Tibial artery (tissue), 4 donors: ENCODE results near the gene EXOSC7.

ENCODE experiments used
- DNase-seq, 2 donors: peaks; one replicate each; pipeline ENCODE4 v3.0.0-alpha.2; 2019
- H3K27ac ChIP-seq, 2 donors: fragments of 200-600 bp; sonication (generic) in 1 of 2; 1 replicate in 1 of 2; 2 replicates in 1 of 2; pipeline ENCODE4 v1.5.1; 2018 to 2019; ENCODE audit warnings: mild to moderate bottlenecking in 1 of 2
- H3K27me3 ChIP-seq, 2 donors: fragments of 200-600 bp; sonication (generic) in 1 of 2; one replicate each; pipeline versions ENCODE4 v1.5.1 to v1.6.0; 2016 to 2019
- H3K36me3 ChIP-seq, 3 donors: fragments of 200-600 bp; sonication (generic) in 2 of 3; one replicate each; pipeline ENCODE4 v1.5.1; 2016 to 2019; ENCODE audit warnings: mild to moderate bottlenecking in 2 of 3
- H3K4me1 ChIP-seq, 4 donors: fragments of 200-600 bp; sonication (generic) in 2 of 4; 1 replicate in 3 of 4; 2 replicates in 1 of 4; pipeline ENCODE4 v1.5.1; 2016 to 2019
- H3K4me3 ChIP-seq, 2 donors: fragments of 200-600 bp; sonication (generic) in 1 of 2; 1 replicate in 1 of 2; 2 replicates in 1 of 2; pipeline ENCODE4 v1.5.1; 2018 to 2019; ENCODE audit warnings: mild to moderate bottlenecking in 2 of 2
- H3K9me3 ChIP-seq, 3 donors: fragments of 200-600 bp; sonication (generic) in 1 of 3; one replicate each; pipeline ENCODE4 v1.5.1; 2016 to 2019
- CTCF ChIP-seq, 2 experiments: fragments of 200-600 bp in 1 of 2; fragments of 450-650 bp in 1 of 2; IDR thresholded peaks; one replicate each; pipeline ENCODE4 v1.5.1; 2017 to 2019; ENCODE audit warnings: antibody characterized with exemption in 2 of 2, mild to moderate bottlenecking in 1 of 2, moderate library complexity in 1 of 2
- intact Hi-C: fragments of 100-400 bp; cut with DNase I; formaldehyde crosslinking; loops from one replicate; pipeline ENCODE4 v1.15.0; 2023; ENCODE audit warnings: low total_unique reads

The EXOSC7 gene

DNA sequence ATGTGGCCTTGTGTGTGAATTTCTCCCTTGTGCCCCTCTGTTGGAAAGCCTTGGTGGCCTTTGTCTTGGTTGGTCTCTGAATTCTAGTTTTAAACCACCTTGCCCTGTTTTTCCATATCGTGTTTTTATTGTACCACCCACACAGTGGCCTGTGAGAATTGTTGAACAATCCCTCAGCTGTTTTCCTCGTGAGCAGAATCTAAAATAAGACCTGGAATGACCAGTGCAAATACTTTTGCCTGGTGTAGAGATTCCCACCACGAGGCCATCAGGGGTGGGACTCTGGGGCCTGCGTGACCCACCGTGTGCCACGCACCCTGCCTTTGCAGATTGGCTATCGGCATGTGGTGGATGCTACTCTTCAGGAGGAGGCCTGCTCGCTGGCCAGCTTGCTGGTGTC lies 31.0 kb downstream of the EXOSC7 start:
- H3K9me3 ChIP-seq: no peaks in the 10 kb centered on the region
- H3K27ac ChIP-seq: no peak overlapping the region
- intact Hi-C loops: no loop called here
- no peak for TF ChIP-seq CTCF (IDR thresholded peaks at IDR 0.05)
- peaks cover 9 to 27% (median 17%) of the 10 kb centered on the region in 4 donors for H3K4me1 ChIP-seq
- H3K27me3 ChIP-seq: no peaks in the 10 kb centered on the region
- DNase-seq: no peak
- peaks cover 23 to 51% (median 29%) of the 10 kb centered on the region in 3 donors for H3K36me3 ChIP-seq
- no peak overlapping the region for H3K4me3 ChIP-seq

DNA sequence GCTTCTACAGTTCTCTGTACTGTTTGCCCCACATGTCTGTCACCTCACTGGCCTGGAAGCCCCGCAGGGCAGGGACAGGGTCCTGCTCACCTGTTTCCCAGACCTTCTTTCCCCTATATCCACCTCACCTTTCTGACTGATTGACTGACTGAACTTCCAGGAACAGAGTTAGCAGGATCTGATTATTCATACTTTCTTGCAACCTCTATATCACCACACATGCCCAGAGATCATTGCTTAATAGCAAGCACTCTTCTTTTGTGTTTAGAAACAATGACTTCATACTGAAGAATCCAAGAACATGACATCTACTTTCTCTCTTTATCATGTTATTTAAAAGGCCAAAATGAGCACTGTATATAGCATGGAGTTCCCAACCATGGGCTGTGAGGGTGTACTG lies 32.1 kb downstream of the EXOSC7 start:
- no peak for DNase-seq
- H3K36me3 ChIP-seq: peaks cover 14 to 41% (median 22%) of the 10 kb centered on the region in 3 donors

GRCh38 chr3:45009868-45010267 lies 33.8 kb downstream of the EXOSC7 start:
- Histone ChIP-seq H3K9me3 (no peaks in the 10 kb centered on the region), H3K4me1 (peaks cover 9 to 52% (median 30%) of the 10 kb centered on the region in 4 donors), H3K27me3 (no peaks in the 10 kb centered on the region), H3K27ac (peak overlapping the region; percentile 74 to 79), H3K4me3 (no peak overlapping the region), H3K36me3 (peaks cover 10 to 26% (median 21%) of the 10 kb centered on the region in 3 donors)
- no peak for TF ChIP-seq CTCF (IDR thresholded peaks at IDR 0.05)
- intact Hi-C loops: no loop called here
- no peak for DNase-seq

More for the DNA sequence above, 32.1 kb downstream of the EXOSC7 start:
- no peaks in the 10 kb centered on the region for H3K27me3 ChIP-seq
- TF ChIP-seq CTCF (IDR thresholded peaks at IDR 0.05): no peak
- intact Hi-C loops: no loop called here
- no peak overlapping the region for H3K27ac ChIP-seq
- H3K4me1 ChIP-seq: peaks cover 9 to 37% (median 25%) of the 10 kb centered on the region in 4 donors
- no peak overlapping the region for H3K4me3 ChIP-seq
- no peaks in the 10 kb centered on the region for H3K9me3 ChIP-seq

DNA sequence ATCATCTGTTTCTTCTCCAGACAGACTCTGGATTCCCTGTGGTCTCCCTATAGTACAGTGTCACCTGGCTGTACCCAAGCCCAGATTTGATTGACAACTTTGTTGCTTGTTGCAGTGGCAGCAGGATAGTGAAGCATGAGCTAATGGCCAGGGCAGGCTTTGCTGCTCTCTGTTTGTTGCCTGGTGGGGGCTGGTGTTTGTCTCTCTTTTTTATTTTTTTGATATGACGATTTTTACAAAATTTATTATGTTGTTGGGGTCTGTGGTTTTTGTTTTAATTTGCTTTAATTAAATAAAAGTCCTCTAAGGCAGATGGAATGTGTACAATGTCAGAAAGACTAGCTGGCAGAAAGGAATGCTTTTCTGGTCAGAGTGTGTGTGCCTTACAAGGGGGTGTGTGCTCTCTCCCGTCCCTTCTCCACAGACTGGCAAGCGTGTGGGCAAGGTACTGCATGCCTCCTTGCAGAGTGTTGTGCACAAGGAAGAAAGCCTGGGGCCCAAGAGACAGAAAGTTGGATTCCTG lies 34.8 kb downstream of the EXOSC7 start:
- peak overlapping the region; percentile 74 to 79 for H3K27ac ChIP-seq
- H3K4me3 ChIP-seq: peak overlapping the region in 1 of 2 donors; percentile 21
- H3K4me1 ChIP-seq: peaks cover 9 to 52% (median 30%) of the 10 kb centered on the region in 4 donors
- H3K36me3 ChIP-seq: peaks cover 0 to 16% (median 12%) of the 10 kb centered on the region in 3 donors
- no peaks in the 10 kb centered on the region for H3K9me3 ChIP-seq
- peak in 1 of 2 experiments; percentile 7 for TF ChIP-seq CTCF (IDR thresholded peaks at IDR 0.05)
- no peak for DNase-seq
- no peaks in the 10 kb centered on the region for H3K27me3 ChIP-seq
- intact Hi-C loops: no loop called here

DNA sequence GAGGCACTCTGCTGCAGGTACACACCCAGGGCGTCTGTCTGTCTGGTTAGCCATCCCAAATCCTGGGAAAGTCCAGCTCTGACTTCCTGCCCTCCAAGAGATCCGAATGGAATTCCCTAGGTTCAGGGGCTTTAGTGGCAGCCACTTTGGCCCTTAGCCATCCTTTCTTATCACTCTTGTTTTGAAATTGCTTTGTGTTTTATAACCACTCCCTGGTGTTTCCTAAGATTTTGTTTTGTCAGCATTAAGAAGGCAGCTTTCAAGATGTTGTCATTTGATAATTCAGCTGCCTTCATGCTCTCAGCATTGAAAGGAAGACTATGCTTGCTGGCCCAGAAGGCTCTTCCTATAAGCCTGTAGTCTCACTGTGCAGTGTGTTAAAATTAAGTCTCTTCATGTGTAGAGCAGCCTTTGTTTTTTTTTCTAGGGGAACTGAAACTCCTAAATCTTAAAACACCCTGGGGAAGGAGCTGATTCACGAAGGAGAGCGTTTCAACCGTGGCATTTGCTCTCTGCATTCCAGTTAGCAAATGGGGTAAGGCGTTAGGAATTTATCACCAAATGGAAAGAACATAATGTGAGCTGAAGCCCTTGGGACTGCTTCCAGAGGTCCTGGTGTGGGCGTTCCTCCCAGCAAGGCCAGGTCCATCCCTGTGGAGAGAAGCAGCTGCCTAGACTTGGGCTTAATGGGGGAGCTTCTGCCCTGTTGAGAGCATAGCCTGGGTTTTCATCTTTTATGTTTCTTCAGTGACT lies 35.9 kb downstream of the EXOSC7 start:
- no peak for TF ChIP-seq CTCF (IDR thresholded peaks at IDR 0.05)
- Histone ChIP-seq H3K27me3 (no peaks in the 10 kb centered on the region), H3K9me3 (no peaks in the 10 kb centered on the region), H3K4me1 (peaks cover 9 to 52% (median 30%) of the 10 kb centered on the region in 4 donors), H3K36me3 (peaks cover 0 to 16% (median 8%) of the 10 kb centered on the region in 3 donors), H3K4me3 (peak overlapping the region in 1 of 2 donors; percentile 21), H3K27ac (peak overlapping the region; percentile 74 to 79)
- peak; percentile 75 to 88 for DNase-seq
- intact Hi-C loops: no loop called here
